Fibroblast of gingiva (primary cell): ENCODE measurements around the gene KDM4E.

Experiments
- DNase-seq: peaks from one replicate; pipeline ENCODE4 v3.0.0-alpha.2; 2011; ENCODE audit warnings: low read depth

KDM4E gene

DNA sequence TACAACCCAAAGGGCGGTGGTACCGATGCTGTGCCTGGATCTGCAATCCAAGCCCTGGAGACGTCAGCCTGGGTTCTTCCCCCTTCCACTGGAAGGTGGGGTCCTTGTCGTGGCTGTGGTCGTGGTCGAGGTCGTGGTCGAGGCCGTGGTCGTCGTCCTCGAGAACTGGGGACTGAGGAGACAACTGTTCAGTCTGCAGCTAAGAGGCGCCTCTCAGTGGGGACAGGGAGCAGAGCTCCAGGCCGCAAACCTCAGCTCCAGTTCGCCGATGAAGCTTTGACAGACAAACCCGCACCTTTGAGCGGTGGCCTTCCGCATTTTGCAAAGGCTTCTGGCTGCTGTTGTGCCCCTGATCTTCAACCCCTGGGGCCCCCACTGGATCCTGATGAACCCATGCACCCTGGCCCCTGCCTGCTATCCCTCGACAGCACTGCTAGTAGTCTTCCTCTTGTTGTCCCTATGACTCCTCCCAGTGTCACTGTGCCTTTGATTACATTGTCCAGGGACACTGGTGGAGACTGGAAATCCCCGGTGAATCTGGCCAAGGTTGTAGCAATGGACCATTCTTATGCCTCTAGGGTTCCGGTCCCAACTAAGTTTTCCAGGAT is 25.6 kb downstream of the KDM4E start:
- no peak for DNase-seq

- no peak for DNase-seq
Measured at GRCh38 chr11:95054356-95054755, 29.3 kb downstream of the KDM4E start.

- DNase-seq, result no peak
Measured at GRCh38 chr11:95055283-95055897, 30.3 kb downstream of the KDM4E start.

DNA sequence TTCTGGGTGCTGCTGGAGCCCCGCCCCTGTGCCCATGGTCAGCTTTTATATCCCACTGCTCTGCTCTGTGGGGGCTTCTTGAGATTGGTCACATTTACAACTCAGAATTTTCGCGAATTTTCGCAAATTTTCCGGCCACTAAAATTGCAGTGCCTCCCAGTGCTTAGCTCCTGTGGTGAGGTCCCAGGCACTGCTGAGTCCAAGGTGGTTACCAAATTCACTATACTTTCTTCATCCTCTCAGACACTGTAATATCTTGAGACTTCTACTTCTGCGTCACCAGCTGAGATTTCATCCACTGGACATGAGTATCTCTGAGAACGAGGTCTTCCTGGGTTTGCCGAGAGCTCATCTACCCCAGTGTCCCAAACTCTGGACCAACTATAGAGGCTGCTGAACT is 32.9 kb downstream of the KDM4E start:
- DNase-seq, result no peak

GRCh38 chr11:95058621-95059020 is 33.6 kb downstream of the KDM4E start:
- DNase-seq, result no peak

DNA sequence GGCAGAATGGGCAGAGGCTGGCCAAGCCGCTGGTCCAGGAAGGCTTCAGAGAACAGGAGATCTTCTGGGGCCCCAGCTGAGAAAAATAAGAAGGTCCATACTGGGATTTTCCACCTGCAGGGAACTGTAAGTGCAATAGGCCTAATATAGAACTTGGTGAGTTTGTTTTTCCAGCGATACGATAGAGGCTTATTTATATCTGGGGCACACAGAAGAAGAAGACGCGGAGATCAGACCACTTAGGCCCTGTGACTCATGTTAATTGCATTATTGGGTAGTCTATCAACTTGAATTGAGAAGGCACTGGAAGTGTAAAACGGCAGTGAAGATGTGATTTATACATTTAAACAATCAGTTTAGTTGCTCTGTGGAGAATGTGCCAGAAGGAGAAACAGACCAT is 34.0 kb downstream of the KDM4E start:
- no peak for DNase-seq

DNA sequence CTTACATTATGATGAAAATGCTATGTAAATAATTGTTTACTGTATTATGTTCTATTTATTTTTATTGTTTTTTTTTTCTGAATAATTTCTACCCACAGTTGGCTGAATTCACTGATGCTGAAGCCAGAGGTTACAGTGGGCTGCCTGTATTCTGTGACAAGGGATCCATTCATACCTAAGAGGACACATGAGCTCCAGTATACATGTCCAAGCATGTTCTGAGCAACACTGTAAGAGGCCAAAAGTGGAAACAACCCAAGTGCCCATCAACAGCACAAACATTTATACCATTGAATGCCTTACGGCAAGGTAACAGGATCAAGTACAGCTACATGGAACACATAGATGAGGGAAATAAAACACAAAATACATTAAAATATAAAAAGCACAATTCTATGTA is 40.3 kb downstream of the KDM4E start:
- DNase-seq, result no peak

DNA sequence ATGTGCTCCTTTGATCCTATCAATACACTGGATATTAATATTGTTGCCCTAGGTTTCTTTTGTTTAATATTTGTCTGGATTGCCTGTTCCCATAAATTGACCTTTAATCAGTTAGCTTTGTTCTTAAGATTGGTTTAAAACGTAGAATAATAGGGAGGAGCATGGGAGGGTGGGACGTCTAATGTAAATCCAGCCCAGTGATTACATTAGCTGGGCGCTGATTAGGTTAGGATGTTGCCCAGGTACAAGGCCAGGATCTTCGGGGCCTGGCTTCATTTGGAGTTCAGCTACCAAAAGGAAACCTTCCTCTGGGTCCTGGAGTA is 41.6 kb downstream of the KDM4E start, which contains the start of gene SRSF8:
Gene SRSF8, plus strand, starts transcription at position 204 of the 323 bp plus-strand sequence. CDS start 308 bp downstream, outside the sequence.
- DNase-seq, result no peak

DNA sequence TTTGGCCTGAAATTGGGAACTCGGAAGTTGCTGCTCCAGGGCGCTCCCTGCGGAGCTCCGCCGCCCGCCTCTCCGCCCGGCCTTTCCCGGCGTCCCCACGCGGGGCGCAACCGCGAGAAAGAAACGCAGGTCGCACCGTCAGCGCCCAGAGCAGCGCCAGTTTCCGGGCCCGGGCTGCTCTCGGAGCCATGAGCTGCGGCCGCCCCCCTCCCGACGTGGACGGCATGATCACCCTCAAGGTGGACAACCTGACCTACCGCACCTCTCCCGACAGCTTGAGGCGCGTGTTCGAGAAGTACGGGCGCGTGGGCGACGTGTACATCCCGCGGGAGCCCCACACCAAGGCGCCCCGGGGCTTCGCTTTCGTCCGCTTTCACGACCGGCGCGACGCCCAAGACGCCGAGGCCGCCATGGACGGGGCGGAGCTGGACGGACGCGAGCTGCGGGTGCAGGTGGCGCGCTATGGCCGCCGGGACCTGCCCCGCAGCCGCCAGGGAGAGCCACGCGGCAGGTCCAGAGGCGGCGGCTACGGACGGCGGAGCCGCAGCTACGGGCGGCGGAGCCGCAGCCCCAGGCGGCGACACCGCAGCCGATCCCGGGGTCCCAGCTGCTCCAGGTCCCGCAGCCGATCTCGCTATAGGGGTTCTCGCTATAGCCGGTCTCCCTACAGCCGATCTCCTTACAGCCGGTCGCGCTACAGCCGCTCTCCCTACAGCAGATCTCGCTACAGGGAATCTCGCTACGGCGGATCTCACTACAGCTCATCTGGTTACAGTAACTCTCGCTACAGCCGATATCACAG is 42.2 kb downstream of the KDM4E start:
- peak; percentile 75 for DNase-seq

- no peak for DNase-seq
Measured at GRCh38 chr11:95067841-95068219, 42.8 kb downstream of the KDM4E start.

DNA sequence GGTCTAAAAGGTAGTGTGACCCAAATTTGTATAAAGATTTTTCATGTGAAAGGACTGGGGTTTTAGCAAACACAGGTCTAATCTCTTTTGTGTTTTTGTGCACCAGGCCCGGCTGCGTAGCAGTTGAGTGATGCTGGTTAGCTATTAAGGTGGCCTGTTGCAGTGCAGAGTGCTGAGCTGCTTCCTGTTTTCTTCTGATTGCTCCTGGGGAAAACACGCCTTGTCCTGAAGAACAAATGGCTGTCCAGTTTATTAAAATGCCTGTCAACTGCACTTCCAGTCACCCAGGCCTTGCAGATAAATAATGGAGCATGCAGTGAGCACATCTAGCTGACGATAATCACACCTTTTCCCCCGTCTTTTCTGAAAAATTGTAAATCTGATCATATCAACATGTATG is 43.5 kb downstream of the KDM4E start:
- DNase-seq, result peak; percentile 92

DNA sequence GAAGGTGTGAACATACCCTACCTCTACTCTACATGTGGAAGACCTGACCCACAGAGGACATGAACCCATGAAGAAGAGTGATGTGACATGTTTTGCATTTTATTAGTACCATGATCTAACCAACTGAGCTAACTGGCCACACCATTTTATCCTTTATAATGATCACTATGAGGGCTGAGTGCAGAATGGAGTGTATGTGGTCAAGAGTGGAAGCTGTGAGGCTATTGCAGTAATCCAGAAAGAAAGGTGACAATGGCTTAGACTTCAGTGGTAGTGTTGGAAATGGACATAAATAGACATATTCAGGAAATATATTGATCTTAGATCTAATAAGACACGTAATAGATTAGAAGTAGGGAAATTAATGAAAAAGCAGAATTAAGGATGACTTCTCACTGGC is 45.4 kb downstream of the KDM4E start:
- no peak for DNase-seq

- DNase-seq, result no peak
Measured at GRCh38 chr11:95072948-95073347, 47.9 kb downstream of the KDM4E start.

GRCh38 chr11:95074792-95075563 is 49.9 kb downstream of the KDM4E start:
- no peak for DNase-seq

DNA sequence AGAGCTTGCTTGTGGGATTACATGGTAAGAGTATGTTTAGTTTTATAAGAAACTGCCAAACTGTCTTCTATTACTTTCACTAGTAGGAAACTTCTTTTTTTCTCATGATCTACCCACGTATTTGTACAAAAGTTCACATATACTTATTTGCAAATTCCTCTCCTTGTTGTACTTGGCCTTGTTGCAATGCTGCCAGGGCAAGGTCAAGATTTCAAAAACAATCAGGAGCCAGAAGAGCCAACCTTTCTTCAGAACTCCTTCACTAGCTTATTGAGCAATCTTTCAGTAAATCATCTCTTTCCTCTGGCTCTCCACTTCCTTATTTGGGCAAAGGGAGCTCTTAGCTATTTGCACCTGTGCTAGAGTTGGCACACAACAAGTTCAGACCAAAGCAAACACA is 51.4 kb downstream of the KDM4E start:
- peak; percentile 97 for DNase-seq

- DNase-seq, result no peak
Measured at GRCh38 chr11:95076981-95077380, 51.9 kb downstream of the KDM4E start.
